AG08395 (cell line): ENCODE data around the gene ODAD2.
"Not testable (repeated sequence)": the region's sequence is repeated elsewhere in the genome, so short reads cannot be mapped to it uniquely, and the experiment has no call there.

Experiments used
- DNase-seq: peaks from one replicate; pipeline ENCODE4 v3.0.0; 2012; ENCODE audit warnings: mixed read lengths, low spot score

Gene ODAD2

DNA sequence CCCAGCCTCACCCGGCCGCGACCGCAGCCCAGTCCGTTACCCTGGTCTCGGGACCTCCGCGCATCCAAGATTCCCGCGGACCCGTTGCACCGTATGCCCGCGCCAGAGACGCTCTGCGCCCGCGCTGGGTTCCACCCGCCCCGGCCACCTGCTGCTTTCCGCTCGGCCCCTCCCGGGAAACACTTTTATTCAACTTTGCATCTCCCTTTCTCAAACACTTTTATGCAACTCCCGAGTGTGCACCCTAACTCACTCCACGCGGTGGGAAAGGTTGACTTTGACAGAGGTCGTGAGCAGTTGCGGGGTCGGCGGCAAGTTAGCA is at the start of gene ODAD2:
Gene ODAD2 (minus strand): TSS at position 126 of the 322 bp plus-strand sequence. CDS start 3,937 bp downstream, outside the sequence.
- DNase-seq: no peak

DNA sequence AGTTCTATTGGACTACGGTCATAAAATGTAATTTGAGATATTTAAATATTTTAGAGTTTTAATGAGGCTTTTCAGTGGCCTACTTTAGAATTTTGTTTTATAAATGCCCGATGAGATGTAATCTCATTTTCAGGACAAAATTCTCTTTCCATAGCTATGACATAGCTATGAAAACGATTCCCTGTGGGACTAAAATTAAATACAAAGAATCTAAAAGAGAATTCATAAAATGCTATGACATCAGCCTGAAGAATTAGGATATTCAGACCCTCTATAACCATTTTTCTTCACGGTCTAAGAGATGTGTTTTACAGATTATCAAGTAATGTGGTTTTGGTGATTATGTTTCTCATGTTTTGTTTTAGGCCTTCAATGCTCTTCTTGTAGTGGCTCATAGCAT is 48.2 kb upstream of the ODAD2 start:
- DNase-seq: no peak

DNA sequence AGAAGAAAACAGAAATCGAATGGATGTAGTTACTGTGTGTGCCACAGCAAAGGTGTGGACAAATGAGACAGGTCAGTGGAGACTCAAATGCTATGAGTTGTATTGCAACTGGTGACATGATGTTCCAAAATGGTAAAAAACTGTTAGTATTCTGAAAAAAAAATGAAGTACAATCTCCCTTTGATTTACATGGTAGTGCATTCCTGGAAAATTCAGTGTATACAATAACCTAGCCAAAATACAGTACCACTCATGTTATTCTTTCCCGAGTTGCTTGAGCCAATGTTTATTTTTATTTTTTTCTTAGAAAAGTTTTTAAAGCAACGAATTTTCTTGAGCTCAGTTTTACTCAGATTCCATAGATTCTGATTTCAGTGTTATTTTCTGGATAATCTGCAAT is 47.7 kb upstream of the ODAD2 start:
- DNase-seq: no peak

- no peak for DNase-seq
Observed at GRCh38 chr10:28043941-28044340, 45.1 kb upstream of the ODAD2 start.

- no peak for DNase-seq
Observed at GRCh38 chr10:28036587-28036986, 37.7 kb upstream of the ODAD2 start.

DNA sequence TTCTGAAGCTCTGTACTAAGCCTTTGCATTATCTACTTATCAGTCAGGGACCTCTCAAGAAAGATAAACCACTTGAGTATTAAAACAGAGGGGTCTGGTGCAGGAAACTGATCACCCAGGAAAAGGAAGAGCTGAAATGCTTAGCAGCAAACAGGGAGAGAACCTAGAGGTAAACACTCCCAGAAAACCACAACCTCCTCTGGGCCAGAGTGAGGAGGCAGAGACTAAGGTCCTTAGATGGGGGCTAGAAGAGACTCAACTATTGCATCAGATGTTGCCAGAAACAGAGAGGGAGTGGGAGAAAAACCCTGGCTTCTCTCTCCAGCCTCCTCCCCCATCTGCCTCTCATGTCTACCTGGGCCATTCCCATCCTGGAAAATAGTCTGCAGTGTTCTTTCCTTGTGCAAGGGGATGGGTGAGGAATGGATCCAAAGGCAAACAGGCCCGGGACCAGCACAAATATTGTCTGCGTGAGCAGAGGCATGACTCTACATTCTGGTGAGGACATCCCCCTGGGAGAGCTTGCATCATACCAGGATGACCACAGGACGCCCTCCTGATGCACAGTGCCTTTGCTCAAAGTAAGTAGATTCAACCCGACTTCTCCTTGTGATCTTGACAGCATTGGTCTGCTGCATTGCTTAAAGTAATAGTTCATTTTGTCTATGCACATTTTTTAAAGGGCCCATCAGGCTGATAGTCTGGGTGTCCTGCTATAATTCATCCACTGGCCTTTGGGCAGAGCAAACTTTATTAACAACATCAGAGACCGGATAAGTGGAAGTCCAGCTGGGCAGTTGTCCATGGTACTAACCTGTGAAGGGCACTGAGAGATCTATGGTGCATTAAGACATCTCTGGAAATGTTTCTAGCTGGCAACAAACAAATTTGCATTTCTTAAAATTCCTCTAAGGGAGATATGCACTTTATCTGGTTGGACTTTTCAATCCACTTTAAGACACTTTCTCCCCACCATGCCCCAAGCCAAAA is 22.4 kb upstream of the ODAD2 start:
- DNase-seq: no peak

- no peak for DNase-seq
Observed at GRCh38 chr10:28020080-28020860, 21.4 kb upstream of the ODAD2 start.

DNA sequence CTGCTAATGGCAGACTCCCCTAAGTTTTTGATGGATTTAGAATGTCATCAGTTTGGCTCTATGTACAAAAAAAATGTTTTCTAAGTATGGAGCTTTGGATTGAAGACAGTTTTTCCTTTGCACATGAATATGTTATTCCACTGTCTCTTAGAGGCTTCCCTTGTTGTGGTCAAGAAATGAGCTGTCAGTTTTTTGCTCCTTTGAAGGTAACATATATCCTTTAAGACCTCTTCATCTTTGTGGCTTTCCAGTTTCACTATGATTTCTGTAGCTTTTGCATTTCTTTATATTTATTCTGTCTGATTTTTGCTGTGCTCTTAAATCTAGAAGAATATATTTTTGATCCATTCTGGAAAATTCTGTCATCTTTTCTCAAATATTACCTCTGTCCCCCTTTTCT is 15.8 kb upstream of the ODAD2 start:
- no peak for DNase-seq

DNA sequence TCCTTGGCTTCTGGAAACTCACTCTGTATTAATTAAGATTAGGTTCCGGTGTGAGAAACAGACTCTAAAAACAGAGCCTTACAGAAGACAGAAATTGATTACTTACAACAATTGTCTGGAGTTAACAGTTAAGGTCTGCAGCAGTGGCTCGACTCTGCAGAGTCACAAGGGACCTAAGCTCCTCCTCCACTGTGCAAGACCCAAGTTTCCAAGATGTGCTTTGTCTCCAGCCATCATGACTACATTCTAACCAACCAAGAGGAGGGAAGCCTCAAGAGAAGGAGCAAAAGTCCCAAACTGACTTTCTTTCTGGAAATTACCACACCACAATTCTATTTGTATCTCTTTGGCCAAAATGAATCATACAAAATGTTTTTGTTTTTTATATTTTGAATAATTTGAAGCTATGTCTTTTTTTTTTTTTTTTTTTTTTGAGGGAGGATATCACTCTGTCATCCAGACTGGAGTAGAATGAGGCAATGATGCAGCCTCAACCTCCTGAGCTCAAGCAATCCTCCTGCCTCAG is 14.2 kb upstream of the ODAD2 start:
- DNase-seq: no peak

GRCh38 chr10:28010821-28011220 is 11.9 kb upstream of the ODAD2 start:
- no peak for DNase-seq

- no peak for DNase-seq
Observed at GRCh38 chr10:28008054-28008453, 9.2 kb upstream of the ODAD2 start.

DNA sequence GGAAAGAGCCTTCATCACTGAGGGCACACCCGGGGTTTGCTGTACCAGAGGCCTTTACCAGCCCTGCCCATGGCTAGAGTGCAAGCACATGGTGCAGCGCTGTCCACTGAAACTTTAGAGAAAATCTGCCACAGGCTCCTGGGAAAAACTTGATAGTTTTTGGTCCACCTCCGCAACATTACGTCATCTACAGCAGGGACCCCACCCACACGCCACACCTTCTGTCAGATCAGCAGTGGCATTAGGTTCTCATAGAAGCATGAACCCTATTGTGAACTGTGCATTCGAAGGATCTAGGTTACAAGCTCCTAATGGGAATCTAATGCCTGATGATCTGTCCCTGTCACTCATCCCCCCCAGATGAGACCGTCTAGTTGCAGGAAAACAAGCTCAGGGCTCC is 2.5 kb upstream of the ODAD2 start:
- no peak for DNase-seq

GRCh38 chr10:27998178-27998953 is 513 bp downstream of the ODAD2 start:
- peak; percentile 24 for DNase-seq

GRCh38 chr10:27997865-27998177 is 1.1 kb downstream of the ODAD2 start:
- no peak for DNase-seq

DNA sequence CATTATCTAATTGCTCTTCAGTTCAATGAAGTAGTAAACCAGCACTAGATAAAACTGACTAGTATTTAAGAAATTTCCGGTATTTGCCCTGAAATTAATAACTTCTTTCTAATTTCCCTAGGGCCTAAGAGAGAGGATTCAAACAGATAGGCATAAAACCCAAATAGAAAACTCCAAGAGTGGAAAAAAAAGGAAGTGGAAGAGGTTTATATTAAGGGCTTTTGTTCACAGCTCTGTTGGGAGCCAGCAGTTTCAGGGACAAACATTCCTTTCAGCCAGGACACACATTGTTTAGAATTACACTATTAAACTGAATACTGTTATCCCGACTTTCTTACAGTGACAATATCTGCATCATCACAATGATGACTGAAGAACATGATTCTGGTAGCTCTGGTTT is 3.6 kb downstream of the ODAD2 start:
- DNase-seq: no peak

GRCh38 chr10:27989357-27989756 is 9.5 kb downstream of the ODAD2 start:
- DNase-seq: not testable (repeated sequence)

GRCh38 chr10:27986821-27987220 is 12.1 kb downstream of the ODAD2 start:
- no peak for DNase-seq

DNA sequence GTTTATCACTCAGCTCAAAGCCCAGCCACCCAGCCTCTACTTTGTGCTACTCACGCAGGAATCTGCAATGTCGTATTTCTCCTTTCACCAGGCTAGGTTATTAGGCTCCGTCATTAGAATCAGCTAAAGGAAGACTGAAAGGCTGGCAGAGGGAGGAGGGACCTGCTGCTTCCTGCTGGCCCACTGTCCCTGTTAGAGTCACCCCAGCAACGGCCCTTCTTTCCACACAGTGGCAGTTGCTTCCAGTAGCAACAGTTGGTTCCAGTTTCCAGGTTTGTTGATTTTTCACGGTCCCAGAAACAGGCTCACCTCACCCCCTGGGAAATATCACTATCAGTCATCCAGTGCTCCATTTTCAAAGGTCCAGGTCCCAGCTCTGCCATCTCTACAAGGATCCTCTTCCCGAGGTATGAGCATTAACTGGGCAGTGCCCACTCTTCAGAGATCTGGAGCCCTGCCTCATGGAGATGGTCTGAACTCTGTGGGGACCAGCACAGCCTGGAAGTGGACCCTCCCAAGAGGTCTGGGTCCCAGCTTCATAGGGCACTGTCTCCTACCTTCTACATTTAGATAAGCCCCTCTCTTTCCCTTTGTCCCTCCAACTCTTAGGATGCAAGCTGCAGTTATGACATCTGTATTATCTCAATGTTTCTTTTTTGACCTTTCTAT is 15.9 kb downstream of the ODAD2 start:
- no peak for DNase-seq

GRCh38 chr10:27981744-27982143 is 17.1 kb downstream of the ODAD2 start:
- no peak for DNase-seq

- not testable (repeated sequence) for DNase-seq
Observed at GRCh38 chr10:27970795-27971194, 28.1 kb downstream of the ODAD2 start.

GRCh38 chr10:27969931-27970330 is 28.9 kb downstream of the ODAD2 start:
- DNase-seq: not testable (repeated sequence)
